GM18502 (cell line): ENCODE results near the gene NRXN2.

ENCODE experiments used
- ATAC-seq: cut with Tn5 transposase; IDR thresholded peaks from one replicate; pipeline ENCODE4 v1.9.1; 2021; ENCODE audit warnings: mild to moderate bottlenecking; ENCODE audit not compliant: unreplicated experiment, poor library complexity

NRXN2 gene

GRCh38 chr11:64745521-64746328 lies 22.7 kb upstream of the NRXN2 start:
- ATAC-seq, result no peak

- ATAC-seq, result no peak
These were observed 22.2 kb upstream of the NRXN2 start for GRCh38 chr11:64745189-64745520.

DNA sequence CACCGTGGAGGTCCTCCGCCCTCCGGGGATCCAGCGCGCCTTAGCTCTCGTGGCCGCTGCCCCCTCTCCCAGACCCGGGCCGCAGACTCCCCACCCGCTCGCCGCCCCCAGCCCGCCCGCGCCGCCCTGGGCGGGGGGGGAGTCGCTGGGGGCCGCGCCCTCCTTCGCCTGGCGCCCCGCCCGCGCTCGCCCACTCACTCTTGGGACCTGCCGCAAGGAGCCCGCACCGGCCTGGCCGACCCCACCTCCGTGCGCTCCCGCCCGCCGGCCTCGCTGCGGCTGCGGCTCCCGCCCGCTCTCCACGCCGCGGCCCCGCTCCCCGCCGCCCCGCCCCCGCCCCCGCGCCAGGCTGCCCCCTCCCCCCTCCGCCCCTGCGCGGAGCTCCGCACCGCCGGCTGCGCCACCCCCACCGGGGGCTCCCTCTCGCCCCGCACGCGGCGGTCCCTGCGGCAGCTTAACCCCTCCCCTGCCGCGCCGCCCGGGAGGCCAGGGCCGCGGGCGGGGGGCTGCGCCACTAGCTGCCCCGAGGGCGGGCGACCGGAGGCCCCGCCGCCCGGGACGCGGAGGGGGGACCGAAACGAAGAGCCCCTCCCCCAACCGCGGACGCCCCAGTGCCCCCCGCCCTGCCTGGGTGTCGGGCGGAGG lies 21.7 kb upstream of the NRXN2 start:
- ATAC-seq, result no peak

GRCh38 chr11:64743591-64744543 lies 20.9 kb upstream of the NRXN2 start, which contains the start of gene RASGRP2:
Gene RASGRP2, minus strand, starts transcription at chr11:64744142. Its CDS starts 1,276 bp downstream, at chr11:64742866.
- no peak for ATAC-seq

- no peak for ATAC-seq
These were observed 20.0 kb upstream of the NRXN2 start for GRCh38 chr11:64742889-64743590.

GRCh38 chr11:64742087-64742888 lies 19.3 kb upstream of the NRXN2 start:
- ATAC-seq, result no peak

- ATAC-seq, result no peak
These were observed 18.5 kb upstream of the NRXN2 start for GRCh38 chr11:64741375-64742086.

GRCh38 chr11:64739871-64740270 lies 16.9 kb upstream of the NRXN2 start:
- no peak for ATAC-seq

DNA sequence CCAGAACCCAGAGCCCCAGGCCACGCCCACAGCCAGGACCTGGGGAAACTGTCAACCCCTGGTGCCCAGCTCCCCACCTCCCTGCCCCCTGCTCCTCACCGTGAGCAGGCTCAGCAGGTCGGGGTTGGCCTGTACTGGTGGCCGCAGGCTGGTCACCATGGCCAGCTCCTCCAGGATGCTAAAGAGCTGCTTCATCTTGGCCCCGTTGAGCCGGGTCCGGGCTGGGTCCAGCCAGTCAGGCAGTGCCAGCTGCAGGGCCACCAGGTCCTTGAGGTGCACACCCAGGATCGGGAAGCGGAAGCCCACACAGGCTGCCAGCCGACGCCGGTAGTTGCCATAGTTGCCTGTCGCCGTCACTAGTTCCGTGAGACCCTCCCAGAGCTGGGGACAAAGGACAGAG lies 13.7 kb upstream of the NRXN2 start:
- ATAC-seq, result no peak

DNA sequence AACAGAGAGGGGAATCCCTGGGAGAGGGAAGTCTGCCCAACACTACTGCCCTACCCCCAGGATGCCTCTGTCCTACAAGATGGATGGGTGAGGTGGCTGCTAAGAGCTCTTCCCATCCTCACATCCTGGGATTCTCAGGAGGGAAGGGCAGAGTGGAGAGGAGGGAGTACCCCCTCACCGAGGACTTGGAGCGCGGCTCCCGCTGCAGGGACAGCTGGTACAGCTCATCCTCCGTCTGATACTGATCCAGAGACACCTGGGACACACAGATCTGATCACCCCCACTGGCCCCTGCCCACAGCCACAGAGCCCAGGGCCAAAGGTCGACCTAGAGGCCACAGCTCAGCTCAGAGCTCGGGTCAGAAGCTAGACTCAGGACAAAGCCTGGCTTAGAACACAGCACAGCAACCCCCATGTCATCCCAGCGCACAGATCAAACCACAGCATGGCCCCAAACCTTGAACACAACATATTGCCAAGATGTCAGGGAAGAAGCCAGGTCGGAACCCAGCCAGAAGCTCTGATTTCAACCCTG lies 12.8 kb upstream of the NRXN2 start:
- ATAC-seq, result no peak

GRCh38 chr11:64734811-64735724 lies 12.1 kb upstream of the NRXN2 start:
- ATAC-seq, result no peak

GRCh38 chr11:64731601-64732000 lies 8.6 kb upstream of the NRXN2 start:
- ATAC-seq, result no peak

GRCh38 chr11:64729851-64730382 lies 6.9 kb upstream of the NRXN2 start:
- ATAC-seq, result no peak

GRCh38 chr11:64728757-64729365 lies 5.9 kb upstream of the NRXN2 start:
- no peak for ATAC-seq

DNA sequence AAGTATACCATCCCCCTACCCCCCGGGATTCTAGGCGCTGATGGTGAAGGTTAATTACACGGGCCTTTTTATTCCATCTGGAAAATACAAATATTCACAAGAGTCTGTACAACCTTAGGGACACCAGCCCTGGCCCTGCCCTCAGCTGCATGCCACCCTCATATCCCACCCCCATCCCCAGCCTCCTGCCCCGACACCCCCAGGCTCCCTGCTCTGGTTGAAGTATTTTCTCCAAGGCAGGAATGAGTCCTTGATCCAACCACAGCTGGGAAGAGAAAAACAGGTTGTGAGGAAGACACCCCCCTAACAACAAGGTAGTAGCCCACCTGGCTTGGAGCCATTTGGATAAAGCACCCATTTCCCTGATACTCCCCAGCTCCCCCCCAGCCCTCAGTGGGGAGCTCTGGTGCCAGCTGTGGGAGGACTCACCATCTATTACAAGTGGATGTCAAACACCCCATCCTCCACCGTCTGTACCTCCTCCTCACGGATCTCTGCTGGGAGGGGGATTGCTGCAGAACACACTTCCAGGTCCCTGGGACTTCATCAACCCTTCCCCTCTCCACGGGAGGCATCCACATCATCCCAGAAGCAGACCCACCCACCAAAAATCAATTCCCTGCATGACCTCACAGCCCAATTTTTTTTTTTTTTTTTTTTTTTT lies 4.0 kb upstream of the NRXN2 start:
- ATAC-seq, result no peak

- no peak for ATAC-seq
These were observed 3.2 kb upstream of the NRXN2 start for GRCh38 chr11:64726211-64726641.
